Kidney (tissue), 14 donors: ENCODE measurements around the gene MUSTN1. TPM values are rescaled to one million over a fixed set of nuclear protein-coding genes. Genes with fewer than 3 reads are reported as not detected.
A peak's percentile ranks its signal among the peaks of the same experiment; 100 is the strongest.

Source experiments
- DNase-seq, 5 donors: peaks; one replicate each; pipeline ENCODE4 v3.0.0-alpha.2; 2013 to 2020
- FAIRE-seq: peaks from 2 replicates; lab custom pipeline; 2012; peaks lifted over from hg19 to GRCh38; lab: Jason Lieb, UNC
- H3K27ac ChIP-seq, 2 donors: one replicate each; pipeline ENCODE4 v1.7.0; 2013; ENCODE audit warnings: low read depth in 2 of 2, low read length in 2 of 2, inconsistent platforms in 1 of 2
- H3K27me3 ChIP-seq: one replicate; pipeline ENCODE4 v1.7.1; 2013; ENCODE audit warnings: low read length, inconsistent platforms; ENCODE audit not compliant: control insufficient read depth, insufficient read depth
- H3K36me3 ChIP-seq, 3 donors: one replicate each; pipeline versions ENCODE4 v1.7.0 to v1.7.1; 2013; ENCODE audit warnings: low read length in 3 of 3, control low read depth in 1 of 3, inconsistent platforms in 1 of 3; ENCODE audit not compliant: insufficient read depth in 3 of 3, control insufficient read depth in 2 of 3
- H3K4me1 ChIP-seq, 3 donors: one replicate each; pipeline versions ENCODE4 v1.7.0 to v1.7.1; 2013; ENCODE audit warnings: low read length in 3 of 3, inconsistent platforms in 1 of 3, low read depth in 1 of 3; ENCODE audit not compliant: control insufficient read depth in 2 of 3, insufficient read depth in 2 of 3
- H3K4me3 ChIP-seq, 3 donors: one replicate each; pipeline versions ENCODE4 v1.7.0 to v1.8.1; 2013; ENCODE audit warnings: low read length in 3 of 3, control low read depth in 1 of 3, inconsistent platforms in 1 of 3
- H3K9ac ChIP-seq, 3 donors: one replicate each; pipeline versions ENCODE4 v1.7.0 to v1.7.1; 2013; ENCODE audit warnings: low read length in 3 of 3, control low read depth in 1 of 3, inconsistent platforms in 1 of 3
- H3K9me3 ChIP-seq, 3 donors: one replicate each; pipeline versions ENCODE4 v1.7.0 to v1.7.1; 2013; ENCODE audit warnings: low read length in 3 of 3, control low read depth in 1 of 3, inconsistent platforms in 1 of 3; ENCODE audit not compliant: control insufficient read depth in 2 of 3, insufficient read depth in 1 of 3
- CTCF ChIP-seq: IDR thresholded peaks from 3 replicates; pipeline ENCODE4 v1.5.1; 2012; ENCODE audit warnings: mild to moderate bottlenecking, moderate library complexity, borderline replicate concordance; ENCODE audit not compliant: insufficient read depth; ENCODE audit errors: extremely low read depth
- intact Hi-C: fragments of 100-400 bp; cut with DNase I; formaldehyde crosslinking; loops from one replicate; pipeline ENCODE4 v1.11.1; 2022
- polyA plus RNA-seq: library from polyadenylated mRNA; stranded (reverse); fragments of 350-450 nt; fragmentation: Illumina TruSeq; extraction: RNeasy Lipid Tissue Mini Kit (QIAGEN cat#74804); gene quantifications from one replicate; pipeline ENCODE4 v1.2.3, GENCODE V29; 2014; ENCODE audit warnings: low read depth, low replicate concordance; ENCODE audit not compliant: insufficient read depth
- total RNA-seq: library from RNA; stranded (reverse); fragmentation: NEBNext Ultra II Directional; extraction: Animal tissue kit (Norgen Biotek cat#: 25700); gene quantifications from one replicate; pipeline ENCODE4 v1.2.1, GENCODE V29; 2021
- donor health status: control.
- donor health status: control.
- donor health status: control.
- donor health status: control.
- donor health status: control.
- donor health status: DM: yes; HTN: yes; CAD: no.
- donor health status: Normal renal cell carcinoma (clear cell type).

Gene MUSTN1
- total and polyA plus RNA-seq, 2 donors from 2014 or later = 18.6 to 47.8 TPM

- Histone ChIP-seq H3K27me3 (no peaks in the 10 kb centered on the region), H3K27ac (no peak overlapping the region), H3K9ac (no peak overlapping the region), H3K36me3 (peaks cover 2 to 31% (median 17%) of the 10 kb centered on the region in 3 donors), H3K4me1 (no peaks in the 10 kb centered on the region), H3K4me3 (no peak overlapping the region), H3K9me3 (no peaks in the 10 kb centered on the region)
- intact Hi-C loops = no loop called here
- DNase-seq (no peak), FAIRE-seq (no peak)
- TF ChIP-seq CTCF = no peak
Observed at GRCh38 chr3:52852419-52852818, 17.6 kb upstream of the MUSTN1 start.

- Histone ChIP-seq H3K4me3 (no peak overlapping the region), H3K27me3 (no peaks in the 10 kb centered on the region), H3K9me3 (no peaks in the 10 kb centered on the region), H3K4me1 (no peaks in the 10 kb centered on the region), H3K27ac (no peak overlapping the region), H3K9ac (no peak overlapping the region), H3K36me3 (peaks cover 2 to 31% (median 17%) of the 10 kb centered on the region in 3 donors)
- intact Hi-C loops = no loop called here
- TF ChIP-seq CTCF = peak; percentile 49
- DNase-seq (peak in 4 of 5 donors; percentile 31 to 60 (median 51)), FAIRE-seq (no peak)
Observed at GRCh38 chr3:52851348-52851747, 16.5 kb upstream of the MUSTN1 start.

GRCh38 chr3:52849656-52850055 is 14.8 kb upstream of the MUSTN1 start:
- intact Hi-C loops = no loop called here
- no peaks in the 10 kb centered on the region for H3K27me3 ChIP-seq
- H3K36me3 ChIP-seq = peaks cover 2 to 31% (median 17%) of the 10 kb centered on the region in 3 donors
- no peak overlapping the region for H3K9ac ChIP-seq
- no peak for FAIRE-seq
- no peak overlapping the region for H3K27ac ChIP-seq
- H3K4me3 ChIP-seq = no peak overlapping the region
- no peak for TF ChIP-seq CTCF
- peaks cover 0 to 4% (median 0%) of the 10 kb centered on the region in 3 donors for H3K4me1 ChIP-seq
- DNase-seq = peak in 1 of 5 donors; percentile 43
- no peaks in the 10 kb centered on the region for H3K9me3 ChIP-seq

- Histone ChIP-seq H3K4me1 (peaks cover 0 to 4% (median 0%) of the 10 kb centered on the region in 3 donors), H3K4me3 (no peak overlapping the region), H3K27me3 (no peaks in the 10 kb centered on the region), H3K9me3 (no peaks in the 10 kb centered on the region), H3K27ac (no peak overlapping the region), H3K36me3 (peaks cover 2 to 39% (median 17%) of the 10 kb centered on the region in 3 donors), H3K9ac (no peak overlapping the region)
- DNase-seq (peak in 1 of 5 donors; percentile 27), FAIRE-seq (no peak)
- TF ChIP-seq CTCF = no peak
- intact Hi-C loops = no loop called here
Observed at GRCh38 chr3:52848617-52849016, 13.8 kb upstream of the MUSTN1 start.
